HTERT RPE-1 (cell line): Measurements from ENCODE around the gene GGA3.
"Not testable (repeated sequence)": the region's sequence is repeated elsewhere in the genome, so short reads cannot be mapped to it uniquely, and the experiment has no call there.

Experiments used
- in situ Hi-C: fragments of 300-500 bp; cut with MboI; formaldehyde crosslinking; loops from 4 replicates; pipeline ENCODE4 v1.14.3; 2020; ENCODE audit warnings: low sequenced_read_pairs

Gene GGA3, protein sequence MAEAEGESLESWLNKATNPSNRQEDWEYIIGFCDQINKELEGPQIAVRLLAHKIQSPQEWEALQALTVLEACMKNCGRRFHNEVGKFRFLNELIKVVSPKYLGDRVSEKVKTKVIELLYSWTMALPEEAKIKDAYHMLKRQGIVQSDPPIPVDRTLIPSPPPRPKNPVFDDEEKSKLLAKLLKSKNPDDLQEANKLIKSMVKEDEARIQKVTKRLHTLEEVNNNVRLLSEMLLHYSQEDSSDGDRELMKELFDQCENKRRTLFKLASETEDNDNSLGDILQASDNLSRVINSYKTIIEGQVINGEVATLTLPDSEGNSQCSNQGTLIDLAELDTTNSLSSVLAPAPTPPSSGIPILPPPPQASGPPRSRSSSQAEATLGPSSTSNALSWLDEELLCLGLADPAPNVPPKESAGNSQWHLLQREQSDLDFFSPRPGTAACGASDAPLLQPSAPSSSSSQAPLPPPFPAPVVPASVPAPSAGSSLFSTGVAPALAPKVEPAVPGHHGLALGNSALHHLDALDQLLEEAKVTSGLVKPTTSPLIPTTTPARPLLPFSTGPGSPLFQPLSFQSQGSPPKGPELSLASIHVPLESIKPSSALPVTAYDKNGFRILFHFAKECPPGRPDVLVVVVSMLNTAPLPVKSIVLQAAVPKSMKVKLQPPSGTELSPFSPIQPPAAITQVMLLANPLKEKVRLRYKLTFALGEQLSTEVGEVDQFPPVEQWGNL

DNA sequence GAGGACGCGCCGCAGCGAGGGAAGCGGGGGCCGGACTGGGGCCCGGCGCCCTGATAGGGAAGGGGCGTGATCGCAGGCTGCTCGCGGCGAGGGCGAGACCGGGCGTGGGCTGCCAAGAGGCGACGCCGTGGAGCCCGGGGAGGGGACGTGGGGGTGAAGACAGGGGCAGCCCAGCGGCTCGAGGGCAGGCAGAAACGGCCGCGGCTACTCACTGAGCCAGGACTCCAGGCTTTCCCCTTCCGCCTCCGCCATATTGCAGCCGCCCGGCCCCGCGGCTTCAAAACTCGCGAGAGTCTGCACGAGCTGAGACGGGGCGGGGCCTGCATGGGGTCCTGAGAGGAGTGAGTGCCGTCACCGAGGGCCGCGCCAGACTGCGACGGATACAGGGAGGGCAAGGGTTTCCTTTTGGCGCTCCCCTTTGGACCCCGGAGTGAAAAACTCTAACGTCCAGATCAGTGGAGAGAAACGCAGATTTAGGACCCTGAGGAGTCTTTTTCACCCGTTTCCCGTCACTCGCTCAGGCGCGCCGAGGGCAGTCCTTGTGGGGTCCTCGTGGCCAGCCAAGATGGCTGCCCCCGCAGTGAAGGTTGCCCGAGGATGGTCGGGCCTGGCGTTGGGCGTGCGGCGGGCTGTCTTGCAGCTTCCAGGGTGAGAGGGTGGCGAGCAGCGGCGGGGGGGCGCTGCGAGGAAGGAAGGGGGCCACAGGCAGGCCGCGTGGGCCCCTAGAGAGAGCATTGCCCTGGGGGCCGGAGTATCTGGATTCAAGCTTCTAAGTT, at the start of gene GGA3, which contains the start of gene MRPS7:
Gene GGA3, minus strand, starts transcription at position 271 of the 776 bp plus-strand sequence. Its CDS starts 19 bp downstream, at position 252.
Gene MRPS7, plus strand, starts transcription at position 544 of the 776 bp plus-strand sequence. Its CDS starts 22 bp downstream, at position 566.
- in situ Hi-C loops = no loop called here

DNA sequence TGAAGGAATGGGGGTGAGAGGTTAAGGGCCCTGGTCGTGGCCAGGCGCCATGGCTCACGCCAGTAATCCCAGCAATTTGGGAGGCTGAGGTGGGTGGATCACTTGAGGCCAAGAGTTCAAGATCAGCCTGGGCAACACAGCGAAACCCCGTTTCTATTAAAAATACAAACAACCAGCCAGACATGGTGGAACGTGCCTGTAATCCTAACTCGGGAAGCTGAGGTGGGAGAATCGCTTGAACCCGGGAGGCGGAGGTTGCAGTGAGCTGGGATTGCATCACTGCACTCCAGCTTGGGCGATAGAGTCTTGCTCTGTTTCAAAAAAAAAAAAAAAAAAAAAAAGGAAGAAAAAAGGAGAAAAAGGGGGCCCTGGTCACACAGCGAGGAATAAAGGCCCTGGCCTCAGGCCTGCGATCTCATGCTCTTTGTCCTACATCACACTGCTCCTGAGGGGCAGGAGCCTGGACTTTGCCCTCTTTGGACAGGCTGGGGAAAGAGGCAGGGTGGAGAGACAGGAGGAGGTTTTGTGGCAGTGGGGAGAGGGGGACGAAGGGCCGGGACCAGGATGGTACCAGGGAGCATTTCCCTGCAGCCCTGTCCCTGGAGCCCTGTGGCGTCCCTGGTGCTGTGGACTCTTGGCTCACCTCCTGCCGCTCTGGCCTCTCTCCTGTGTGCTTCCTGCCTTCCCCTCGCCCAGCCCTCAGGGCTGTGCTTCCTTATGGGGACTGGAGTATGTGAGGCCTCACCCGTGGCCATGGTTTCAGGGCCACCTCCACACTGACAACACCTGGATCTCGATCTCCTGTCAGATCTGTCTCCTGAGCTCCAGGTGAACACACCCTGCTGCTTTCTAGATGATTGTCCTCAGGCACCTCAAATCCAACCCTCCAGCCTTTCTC, 47.6 kb upstream of the GGA3 start:
- in situ Hi-C loops = no loop called here

DNA sequence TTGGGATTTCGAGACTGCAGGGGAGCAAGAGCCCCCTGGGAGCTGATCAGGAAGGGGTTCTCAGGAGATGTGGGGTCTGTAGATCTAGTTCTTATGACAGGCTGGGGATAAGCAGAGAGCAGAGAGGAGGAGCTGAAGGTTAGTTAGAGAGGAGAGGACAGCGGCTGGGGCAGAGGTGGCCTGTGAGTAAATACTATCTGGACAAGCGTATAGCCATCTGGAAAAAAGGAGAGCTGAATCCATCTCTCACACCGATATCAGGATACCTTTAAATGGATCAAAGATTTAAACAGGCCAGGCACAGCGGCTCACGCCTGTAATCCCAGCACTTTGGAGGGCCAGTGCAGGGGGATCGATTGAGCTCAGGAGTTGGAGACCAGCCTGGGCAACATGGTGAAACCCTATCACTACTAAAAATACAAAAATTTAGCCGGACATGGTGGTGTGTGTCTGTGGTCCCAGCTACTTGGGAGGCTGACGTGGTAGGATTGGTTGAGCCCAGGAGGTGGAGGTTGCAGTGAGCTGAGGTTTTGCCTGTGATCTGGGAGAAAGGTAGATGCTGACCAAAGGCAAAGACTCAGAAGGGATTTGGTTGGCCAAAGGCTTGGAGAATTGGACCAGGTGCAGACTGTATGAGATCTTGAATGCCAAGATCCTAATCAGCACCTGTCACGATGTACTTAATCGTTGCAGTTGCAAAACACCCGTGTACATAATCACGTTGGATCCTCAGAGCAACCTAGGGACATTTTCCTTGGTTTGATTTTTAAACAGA, 46.7 kb upstream of the GGA3 start:
- in situ Hi-C loops = no loop called here

DNA sequence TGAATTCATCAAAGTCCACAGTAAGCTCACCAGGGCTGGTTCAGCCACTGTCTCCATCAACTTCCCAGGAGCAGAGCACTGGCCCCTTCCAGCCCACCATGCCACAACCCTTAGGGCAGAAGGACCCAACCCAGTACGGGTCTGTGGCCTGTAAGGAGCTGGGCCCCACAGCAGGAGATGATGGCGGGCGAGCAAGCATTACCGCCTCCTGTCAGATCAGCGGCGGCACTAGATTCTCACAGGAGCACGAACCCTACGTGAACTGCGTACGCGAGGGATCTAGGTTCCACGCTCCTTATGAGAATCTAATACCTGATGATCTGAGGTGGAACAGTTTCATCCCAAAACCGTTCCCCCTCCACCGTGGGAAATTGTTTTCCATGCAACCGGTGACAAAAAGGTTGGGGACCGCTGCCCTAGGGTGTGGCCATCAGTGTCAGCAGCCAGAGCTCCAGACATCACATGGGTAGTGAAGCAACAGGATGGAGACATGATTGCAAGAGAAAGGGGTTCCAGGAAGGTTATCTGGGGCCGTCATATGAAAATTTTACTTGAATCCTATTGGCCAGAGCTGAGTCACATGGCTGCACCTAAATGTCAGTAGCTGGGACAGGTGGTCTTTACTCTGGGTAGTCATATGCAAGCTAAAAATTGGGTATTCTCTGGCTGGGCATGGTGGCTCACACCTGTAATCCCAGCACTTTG, 40.2 kb upstream of the GGA3 start:
- in situ Hi-C loops = no loop called here

DNA sequence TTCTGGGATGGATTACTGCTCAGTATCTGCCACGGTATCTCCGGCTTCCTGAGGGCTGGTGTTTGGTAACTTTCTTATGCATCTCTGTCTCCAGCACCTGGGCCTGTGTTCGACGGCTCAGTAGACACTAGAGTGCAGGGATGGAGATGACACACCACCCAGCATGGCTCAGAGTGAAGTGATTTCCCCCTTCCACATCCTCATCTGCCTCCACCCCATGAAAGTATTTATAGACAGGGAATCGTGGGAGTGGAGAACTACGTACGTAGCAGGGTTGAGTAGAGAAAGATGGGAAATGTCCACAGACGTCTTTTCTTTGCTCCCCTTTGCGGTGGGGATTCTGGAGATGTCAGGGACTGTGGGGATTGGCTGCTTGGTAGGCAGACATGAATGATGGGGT, 39.6 kb upstream of the GGA3 start:
- in situ Hi-C loops = no loop called here

DNA sequence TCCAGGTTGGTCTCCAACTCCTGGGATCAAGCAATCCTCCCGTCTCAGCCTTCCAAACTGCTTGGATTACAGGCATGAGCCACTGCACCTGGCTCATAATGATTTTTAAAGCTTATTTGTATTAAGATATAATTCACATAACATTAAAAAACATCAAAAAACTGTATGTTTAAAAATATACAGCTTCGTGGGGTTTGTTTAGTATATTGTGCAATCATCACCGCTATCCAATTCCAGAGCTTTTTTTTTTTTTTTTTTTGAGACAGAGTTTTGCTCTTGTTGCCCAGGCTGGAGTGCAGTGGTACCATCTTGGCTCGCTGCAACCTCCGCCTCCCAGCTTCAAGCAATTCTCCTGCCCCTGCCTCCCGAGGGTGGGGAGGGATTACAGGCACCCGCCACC, 38.9 kb upstream of the GGA3 start:
- in situ Hi-C loops = no loop called here

DNA sequence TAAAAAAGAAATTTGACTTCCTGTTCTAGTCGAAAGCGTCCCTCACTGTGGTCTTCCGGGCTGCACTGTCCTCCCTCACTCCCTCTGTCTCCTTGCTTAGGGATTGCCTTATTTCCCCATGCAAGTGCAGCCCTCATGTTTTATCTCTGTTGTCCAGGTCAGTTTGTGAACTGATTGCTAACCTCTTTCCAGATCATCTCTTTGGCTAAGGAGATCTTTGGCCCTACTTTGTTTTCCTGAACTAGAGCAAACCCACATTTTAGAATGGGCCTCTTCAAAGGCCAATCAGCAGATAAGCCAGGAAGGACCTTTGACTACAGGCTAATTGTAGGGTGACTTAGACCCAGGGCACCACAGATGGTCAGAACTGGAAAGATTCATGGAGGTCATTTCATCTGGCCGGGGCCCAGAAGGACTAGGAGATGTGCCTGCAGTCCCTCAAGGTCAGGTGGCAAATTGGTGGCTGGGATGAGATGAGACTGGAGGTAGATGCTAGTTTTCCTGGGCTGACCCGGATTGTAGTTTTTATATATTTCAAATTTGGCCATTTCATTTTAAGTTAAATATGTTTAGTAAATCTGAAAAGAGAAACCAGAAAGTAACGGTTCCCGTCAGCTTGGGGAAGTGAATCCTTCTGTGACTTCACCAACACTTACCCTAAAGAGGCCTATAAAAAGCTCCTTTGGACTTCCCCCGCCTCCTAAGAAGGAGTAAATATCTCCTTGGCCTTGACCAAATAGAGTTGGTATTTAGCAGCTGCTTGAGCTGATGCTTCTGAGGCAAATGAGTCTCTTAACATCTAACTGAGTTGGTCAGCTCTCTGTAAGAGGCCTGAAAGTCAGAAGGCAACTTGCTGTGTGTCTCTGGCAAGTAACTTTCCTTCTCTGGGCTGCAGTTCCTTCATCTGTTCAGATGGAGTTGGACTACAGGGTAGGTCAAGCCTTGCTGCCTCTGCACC, 34.1 kb upstream of the GGA3 start:
- in situ Hi-C loops = no loop called here

DNA sequence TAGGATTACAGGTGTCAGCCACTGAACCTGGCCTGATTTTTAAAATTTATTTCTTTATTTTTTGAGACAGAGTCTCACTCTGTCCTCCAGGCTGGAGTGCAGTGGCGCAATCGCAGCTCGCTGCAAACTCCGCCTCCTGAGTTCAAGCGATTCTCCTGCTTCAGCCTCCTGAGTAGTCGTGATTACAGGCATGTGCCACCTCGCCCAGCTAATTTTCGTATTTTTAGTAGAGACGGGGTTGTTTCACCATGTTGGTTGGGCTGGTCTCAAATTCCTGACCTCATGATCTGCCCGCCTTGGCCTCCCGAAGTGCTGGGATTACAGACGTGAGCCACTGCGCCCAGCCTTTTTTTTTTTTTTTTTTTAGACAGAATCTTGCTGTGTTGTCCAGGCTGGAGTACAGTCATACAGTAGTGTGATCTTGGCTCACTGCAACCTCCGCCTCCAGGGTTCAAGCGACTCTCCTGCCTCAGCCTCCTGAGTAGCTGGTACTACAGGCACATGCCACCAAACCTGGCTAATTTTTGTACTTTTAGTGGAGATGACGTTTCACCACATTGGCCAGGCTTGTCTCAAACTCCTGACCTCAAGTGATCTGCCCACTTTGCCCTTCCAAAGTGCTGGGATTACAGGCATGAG, 31.5 kb upstream of the GGA3 start:
- in situ Hi-C loops = not testable (repeated sequence)

DNA sequence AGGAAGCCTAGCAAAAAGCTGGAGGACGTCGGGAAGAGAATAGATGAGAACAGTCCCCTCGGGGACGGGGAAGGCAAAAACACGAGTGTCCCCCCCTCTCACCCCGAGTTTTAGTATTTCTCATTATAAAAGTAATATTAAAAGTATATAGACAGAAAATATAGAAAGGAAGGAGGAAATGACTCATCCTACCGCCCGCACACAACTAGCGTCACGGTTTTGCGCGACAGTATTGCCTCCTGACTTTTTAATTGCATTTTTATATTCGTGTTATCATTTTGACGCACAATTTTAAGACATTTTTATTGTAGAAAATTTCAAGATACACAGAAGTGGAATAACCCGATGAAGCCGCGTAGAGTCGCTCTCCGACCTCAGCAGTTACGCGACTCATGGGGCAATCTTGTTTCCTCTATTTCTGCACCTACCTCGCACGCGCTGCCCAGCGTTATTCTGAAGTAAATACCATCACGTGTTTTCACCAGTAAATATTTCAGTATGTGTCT, 28.5 kb upstream of the GGA3 start:
- in situ Hi-C loops = no loop called here

DNA sequence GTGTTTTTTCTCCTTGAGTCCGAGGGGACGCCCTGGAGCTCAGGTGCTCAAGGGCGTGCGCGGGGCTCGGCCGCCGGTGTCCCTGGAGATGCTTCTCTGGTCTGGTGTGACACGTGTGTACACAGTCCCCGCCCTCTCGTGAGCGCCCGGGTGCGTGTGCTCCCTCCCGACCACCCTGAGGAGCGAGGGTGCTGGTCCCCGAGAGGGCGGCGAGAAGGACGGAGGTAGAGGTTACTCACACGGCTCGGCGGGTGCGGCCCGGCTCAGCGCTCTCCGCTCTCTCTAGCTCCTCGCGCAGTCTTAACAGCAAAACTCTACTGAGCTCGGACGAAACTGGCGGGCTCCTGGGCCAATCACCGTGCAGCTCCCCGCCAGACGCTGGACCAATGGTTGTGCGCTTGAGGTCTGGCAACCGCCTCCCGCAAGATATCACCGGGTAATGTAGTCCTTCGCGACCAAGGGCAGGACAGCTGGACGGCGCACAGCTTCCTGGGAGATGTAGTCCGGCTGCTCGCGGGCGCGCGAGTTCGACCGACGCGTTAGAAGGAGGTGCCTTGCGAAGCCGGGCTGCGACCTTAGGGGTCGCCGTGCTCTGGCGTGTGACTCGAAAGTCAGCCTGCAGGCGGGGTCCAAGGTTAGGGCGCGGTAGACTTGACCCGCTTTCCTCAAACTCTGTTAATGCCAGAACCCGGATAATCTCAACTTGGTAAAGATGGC, 27.9 kb upstream of the GGA3 start, which contains the start of gene SLC25A19:
Gene SLC25A19, minus strand, starts transcription at position 319 of the 717 bp plus-strand sequence. CDS start 2,669 bp downstream, outside the sequence.
- in situ Hi-C loops = no loop called here

DNA sequence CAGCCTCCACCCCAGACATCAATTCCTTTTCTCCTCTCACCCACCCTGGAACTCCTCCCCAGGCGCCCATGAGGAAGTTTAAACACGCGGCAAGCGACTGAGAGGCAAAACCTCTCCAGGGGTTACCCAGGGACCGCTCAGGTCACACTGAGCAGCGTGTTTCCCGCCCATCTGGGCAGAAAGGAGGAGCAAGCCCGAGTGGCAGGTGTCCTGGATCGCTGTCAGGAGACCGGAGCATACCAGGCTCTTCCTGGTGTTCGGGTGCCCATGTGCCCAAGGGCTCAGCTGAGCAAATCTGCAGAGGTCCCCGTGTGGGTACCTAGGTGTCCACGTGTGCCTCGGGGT, 27.3 kb upstream of the GGA3 start:
- in situ Hi-C loops = no loop called here

DNA sequence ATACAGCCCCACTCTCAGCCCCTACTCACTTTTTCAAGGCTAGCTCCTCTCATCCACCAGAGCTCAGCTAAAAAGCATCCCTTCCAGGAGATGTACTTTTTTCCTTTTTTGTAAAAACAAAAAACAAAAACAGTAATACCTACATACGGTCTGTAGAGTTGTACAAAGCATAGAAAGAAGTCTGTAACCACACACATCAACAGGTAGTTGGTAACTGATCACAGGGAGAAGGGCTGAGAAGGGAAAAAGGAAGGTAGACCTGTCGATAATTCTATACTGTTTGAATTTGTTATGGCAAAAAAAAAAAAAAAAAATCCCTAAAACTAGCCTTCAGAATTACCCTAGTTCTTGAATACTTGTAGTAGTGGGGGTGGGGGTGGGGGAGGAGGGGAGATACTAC, 27.0 kb upstream of the GGA3 start:
- in situ Hi-C loops = no loop called here

DNA sequence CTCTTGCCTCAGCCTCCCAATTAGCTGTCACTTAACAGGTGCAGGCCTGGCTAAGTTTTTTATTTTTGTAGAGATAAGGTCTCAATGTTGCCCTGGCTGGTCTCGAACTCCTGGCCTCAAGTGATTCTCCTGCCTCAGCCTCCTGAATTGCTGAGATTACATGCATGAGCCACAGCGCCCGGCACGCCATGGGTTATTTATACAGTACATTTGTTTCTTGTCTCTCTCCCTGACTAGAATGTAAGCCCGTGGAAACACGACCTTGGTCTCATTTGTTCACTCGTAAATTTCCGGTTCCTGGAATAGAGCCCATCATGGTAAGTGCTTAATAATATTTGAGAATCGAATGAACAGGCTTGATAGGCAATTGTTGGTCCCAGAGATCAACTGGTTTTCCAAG, 25.8 kb upstream of the GGA3 start:
- in situ Hi-C loops = no loop called here

DNA sequence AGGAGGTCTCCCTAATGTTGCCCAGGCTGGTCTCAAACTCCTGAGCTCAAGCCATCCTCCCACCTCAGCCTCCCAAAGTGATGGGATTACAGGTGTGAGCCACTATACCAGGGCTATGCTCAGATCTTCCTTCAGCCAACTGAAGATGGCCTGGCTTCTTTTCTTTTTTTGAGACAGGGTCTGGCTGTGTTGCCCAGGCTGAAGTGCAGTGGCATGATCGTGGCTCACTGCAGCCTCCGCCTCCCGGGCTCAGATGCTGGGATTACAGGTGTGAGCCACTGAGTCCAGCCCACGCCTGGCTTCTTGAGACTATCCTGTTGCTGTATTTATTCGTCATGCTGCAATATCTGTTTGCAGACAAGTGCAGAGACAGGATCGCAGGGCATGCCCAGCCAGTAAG, 23.7 kb upstream of the GGA3 start:
- in situ Hi-C loops = no loop called here

DNA sequence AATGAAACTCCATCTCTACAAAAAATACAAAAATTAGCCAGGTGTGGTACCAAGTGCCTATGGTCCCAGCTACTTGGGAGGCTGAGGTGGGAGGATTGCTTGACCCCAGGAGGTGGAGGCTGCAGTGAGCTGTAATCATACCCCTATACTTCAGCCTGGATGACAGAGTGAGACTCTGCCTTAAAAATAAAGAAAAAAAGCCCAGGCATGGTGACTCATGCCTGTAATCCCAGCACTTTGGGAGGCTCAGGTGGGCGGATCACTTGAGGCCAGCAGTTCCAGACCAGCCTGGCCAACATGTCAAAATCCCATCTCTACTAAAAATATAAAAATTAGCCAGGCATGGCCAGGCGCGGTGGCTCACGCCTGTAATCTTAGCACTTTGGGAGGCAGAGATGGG, 18.8 kb upstream of the GGA3 start:
- in situ Hi-C loops = not testable (repeated sequence)

DNA sequence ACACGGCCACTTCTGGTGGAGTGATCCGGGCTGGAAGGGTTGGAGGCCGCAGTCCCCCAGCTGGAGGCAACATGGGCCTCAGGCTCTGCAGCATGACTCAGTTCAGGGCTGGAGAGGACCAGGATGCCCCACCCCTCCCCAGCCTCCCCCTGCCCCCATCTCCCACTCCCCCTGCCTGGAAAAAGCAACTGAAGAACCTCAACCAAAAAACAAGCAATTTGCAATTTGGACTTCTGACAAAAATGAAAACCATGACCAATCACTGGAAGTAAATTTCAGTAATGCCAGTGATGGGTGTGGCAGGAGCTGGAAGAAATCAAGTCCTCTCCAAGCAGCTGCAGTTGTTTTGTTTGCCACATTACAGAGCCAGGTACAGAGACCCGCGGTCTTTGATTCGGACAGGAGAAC, 16.3 kb upstream of the GGA3 start:
- in situ Hi-C loops = no loop called here
